Skin epidermis (tissue), 12 donors: ENCODE data around the gene SHMT1.
A peak's percentile ranks its signal among the peaks of the same experiment; 100 is the strongest.
"Not testable (repeated sequence)": the region's sequence is repeated elsewhere in the genome, so short reads cannot be mapped to it uniquely, and the experiment has no call there.

Source experiments
- H3K27ac ChIP-seq, 21 experiments: fragments of 200-600 bp; sonication (generic) in 11 of 21; one replicate each; pipeline ENCODE4 v1.5.0; 2020; ENCODE audit warnings: mild to moderate bottlenecking in 3 of 21, inconsistent platforms in 2 of 21, moderate library complexity in 2 of 21
- H3K4me3 ChIP-seq, 7 experiments: fragments of 200-600 bp; sonication (generic) in 2 of 7; one replicate each; pipeline ENCODE4 v1.5.0; 2020; ENCODE audit warnings: inconsistent platforms in 2 of 7, mild to moderate bottlenecking in 2 of 7, moderate library complexity in 1 of 7

The SHMT1 gene

DNA sequence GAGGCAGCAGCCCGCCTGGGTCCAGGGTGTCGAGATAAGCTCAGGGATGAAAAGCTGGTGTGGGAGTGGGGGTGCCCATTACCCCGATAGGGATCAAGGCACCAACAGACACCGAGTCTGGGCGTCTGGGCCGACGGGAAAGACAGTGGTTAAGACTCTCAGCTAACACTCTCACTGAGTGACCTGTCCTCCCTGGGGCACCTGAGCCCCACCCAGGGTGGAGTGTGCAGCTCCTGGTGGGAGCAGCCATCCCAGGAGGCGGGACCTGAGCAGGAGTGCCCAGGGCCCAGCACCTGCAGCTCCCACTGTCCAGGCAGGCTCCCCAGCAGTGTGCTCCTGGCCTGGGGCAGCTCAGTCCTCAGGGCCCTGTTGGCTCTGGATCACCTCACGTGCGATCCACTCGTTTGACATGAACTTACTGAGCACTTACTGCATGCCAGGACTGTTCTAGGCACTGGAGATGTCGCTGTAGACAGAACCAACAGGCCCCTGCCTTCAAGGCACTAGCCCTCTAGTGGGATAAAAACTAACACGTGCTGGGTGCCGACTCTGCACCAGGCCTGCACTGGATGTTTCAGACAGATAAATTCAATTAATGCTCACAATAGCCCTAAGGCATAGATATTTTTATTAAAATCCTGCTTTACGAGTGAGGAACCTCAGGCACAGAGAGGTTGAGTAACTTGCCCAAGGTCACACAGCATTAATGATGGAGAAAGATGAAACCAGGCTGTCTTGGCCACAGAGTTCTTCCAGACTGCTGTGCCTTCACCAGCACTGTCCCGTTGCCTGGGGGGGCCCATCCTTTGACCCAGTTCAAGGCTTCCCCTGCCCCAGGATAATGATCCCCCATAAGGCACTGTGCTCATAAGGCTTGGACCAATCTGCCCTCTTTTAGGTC lies 16.1 kb upstream of the SHMT1 start:
- Histone ChIP-seq H3K27ac (peak overlapping the region in 1 of 21 experiments; percentile 21), H3K4me3 (no peak overlapping the region)

- not testable (repeated sequence) for H3K4me3 ChIP-seq
These were observed 15.3 kb upstream of the SHMT1 start for GRCh38 chr17:18378614-18379013.

GRCh38 chr17:18378205-18378505 lies 14.8 kb upstream of the SHMT1 start:
- peak overlapping the region in 14 of 21 experiments; percentile 23 to 81 (median 74) for H3K27ac ChIP-seq
- H3K4me3 ChIP-seq = peak overlapping the region in 1 of 7 experiments; percentile 8

More at GRCh38 chr17:18378614-18379013, 15.3 kb upstream of the SHMT1 start:
- H3K27ac ChIP-seq = peak overlapping the region in 5 of 21 experiments; percentile 70 to 80 (median 77)

DNA sequence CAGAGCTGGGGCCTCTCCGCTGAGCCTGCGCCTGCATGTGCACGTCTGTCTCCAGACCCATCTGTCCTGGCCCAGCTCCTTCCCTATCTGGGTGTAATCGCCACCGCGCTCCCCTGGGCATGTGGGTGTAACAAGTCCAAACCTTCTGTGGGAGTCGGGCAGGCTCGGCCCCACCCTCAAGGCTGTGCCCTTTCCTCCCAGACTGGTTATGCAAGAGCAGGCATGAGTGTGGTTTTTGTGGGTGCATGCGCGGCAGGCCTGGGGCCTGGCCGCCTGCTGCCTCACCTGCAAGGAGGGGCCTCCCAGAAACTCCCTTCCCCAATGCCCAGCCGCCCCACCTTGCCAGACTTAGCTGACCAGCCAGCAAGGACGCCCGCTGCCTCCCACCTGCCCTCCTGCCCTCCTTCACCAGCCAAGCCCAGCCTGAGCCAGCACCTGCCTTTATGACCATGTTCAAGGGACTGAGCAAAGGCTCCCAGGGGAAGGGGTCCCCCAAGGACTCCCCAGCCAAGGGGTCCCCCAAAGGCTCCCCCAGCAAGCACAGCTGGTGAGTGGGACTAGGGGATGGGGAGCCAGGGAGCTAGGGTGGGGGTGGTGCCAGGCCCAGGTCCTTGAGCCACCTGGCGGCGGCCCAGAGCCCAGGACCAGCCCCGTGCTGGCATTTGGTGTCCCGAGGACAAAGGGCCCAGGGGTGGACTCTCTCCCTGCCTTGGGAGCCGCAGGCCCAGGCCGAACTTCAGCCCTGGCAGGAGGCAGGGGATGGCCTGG lies 14.3 kb upstream of the SHMT1 start, which contains the start of gene EVPLL:
EVPLL (plus strand) TSS at position 342 of the 768 bp plus-strand sequence. CDS start 3,160 bp downstream, outside the sequence.
- Histone ChIP-seq H3K27ac (peak within 1 kb of the TSS in 16 of 21 experiments; percentile 13 to 81 (median 72)), H3K4me3 (peak within 1 kb of the TSS in 1 of 7 experiments; percentile 8)

DNA sequence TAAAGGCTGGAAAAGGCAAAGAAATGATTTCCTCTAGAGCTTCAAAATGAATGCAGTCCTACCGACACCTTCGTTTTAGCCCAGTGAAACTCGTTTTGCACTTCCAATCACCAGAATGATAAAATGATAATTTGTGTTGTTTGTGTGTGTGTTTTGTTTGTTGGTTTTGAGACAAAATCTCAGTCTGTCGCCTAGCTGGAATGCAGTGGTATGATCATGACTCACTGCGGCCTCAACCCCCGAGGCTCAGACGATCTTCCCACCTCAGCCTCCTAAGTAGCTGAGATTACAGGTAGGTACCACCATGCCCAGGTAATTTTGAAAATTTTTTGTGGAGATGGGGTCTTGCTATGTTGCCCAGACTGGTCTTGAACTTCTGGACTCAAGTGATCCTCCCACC lies 10.9 kb upstream of the SHMT1 start:
- H3K4me3 ChIP-seq = no peak overlapping the region
- no peak overlapping the region for H3K27ac ChIP-seq

DNA sequence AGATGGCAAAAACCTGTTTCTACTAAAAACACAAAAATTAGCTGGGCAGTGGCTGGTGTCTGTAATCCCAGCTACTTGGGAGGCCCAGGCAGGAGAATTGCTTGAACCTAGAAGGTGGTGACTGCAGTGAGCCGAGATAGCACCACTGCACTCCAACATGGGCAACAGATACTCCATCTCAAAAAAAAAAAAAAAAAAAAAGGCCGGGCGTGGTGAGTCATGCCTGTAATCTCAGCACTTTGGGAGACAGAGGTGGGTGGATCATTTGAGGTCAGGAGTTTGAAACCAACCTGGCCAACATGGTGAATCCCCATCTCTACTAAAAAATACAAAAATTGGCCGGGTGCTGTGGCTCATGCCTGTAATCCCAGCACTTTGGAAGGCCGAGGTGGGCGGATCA lies 9.8 kb upstream of the SHMT1 start:
- not testable (repeated sequence) for H3K4me3 ChIP-seq, H3K27ac ChIP-seq

GRCh38 chr17:18371455-18371854 lies 8.1 kb upstream of the SHMT1 start:
- H3K4me3 ChIP-seq = no peak overlapping the region
- no peak overlapping the region for H3K27ac ChIP-seq

DNA sequence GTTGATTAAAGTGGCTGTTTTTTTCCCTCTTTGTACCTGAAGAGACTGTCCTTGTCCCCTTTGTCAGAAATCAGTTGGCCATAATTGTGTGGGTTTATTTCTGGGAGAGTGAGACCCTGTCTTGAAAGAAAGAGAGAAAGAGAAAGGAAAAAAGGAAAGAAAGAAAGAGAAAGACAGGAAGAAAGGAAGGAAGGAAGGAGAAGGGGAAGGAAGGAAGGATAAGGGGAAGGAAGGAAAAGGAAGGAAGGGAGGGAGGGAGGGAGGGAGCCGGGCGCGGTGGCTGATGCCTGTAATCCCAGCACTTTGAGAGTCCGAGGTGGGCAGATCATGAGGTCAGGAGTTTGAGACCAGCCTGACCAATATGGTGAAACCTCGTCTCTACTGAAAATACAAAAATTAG lies 7.4 kb upstream of the SHMT1 start:
- no peak overlapping the region for H3K27ac ChIP-seq
- no peak overlapping the region for H3K4me3 ChIP-seq

DNA sequence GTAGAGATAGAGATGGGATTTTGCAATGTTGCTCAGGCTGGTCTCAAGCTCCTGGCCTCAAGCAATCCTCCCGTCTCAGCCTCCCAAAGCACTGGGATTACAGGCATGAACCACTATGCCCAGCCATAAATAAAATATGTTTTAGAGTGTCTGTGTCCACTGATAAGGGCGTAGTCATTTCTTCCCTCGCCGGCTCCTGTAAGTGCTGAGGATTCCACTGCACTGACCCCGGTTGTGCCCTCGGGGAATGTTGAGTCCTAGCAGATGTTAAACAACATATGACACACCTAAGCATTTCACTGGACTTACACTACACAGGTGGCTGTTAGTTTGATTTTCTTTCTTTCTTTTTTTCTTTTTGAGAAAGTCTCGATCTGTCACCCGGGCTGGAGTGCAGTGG lies 5.6 kb upstream of the SHMT1 start:
- no peak overlapping the region for H3K27ac ChIP-seq
- no peak overlapping the region for H3K4me3 ChIP-seq

- H3K27ac ChIP-seq = no peak overlapping the region
- peak overlapping the region in 1 of 7 experiments; percentile 87 for H3K4me3 ChIP-seq
These were observed 816 bp upstream of the SHMT1 start for GRCh38 chr17:18364166-18364565.

GRCh38 chr17:18362698-18363100 lies 651 bp downstream of the SHMT1 start:
- Histone ChIP-seq H3K4me3 (peak overlapping the region; percentile 68 to 93 (median 87)), H3K27ac (peak overlapping the region in 20 of 21 experiments; percentile 42 to 83 (median 74))

DNA sequence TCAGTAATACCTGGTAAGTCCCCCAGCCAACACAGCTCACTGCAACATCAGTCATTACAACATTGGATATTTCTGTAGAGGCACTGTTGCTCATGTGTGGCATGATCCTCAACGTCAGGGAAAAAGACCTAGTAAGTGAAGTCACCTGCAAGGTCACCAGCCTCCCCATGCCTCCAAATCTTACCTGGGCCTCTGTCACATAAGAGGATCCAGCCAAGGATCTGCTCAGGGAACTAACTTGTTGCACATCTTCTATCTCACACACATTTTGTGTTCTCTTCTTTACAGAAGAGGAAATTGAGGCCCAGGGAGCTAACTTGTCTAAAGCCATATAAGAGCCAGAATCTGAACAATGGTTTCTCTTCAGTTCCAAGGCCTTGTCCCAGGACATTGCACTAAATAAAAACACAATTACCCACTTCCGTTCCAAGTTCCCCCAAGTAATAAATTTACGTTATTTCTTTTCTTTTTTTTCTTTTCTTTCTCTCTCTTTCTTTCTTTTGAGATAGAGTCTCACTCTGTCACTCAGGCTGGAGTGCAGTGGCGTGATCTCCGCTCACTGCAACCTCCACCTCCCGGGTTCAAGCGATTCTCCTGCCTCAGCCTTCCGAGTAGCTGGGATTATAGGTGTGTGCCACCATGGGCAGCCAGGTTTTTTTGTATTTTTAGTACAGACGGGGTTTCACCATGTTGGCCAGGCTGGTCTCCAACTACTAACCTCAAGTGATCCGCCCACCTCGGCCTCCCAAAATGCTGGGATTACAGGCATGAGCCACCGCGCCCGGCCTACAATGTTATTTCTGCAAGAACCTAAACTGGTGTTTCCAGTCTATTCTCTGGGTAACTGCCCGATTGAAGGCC lies 1.3 kb downstream of the SHMT1 start:
- Histone ChIP-seq H3K4me3 (peak overlapping the region in 6 of 7 experiments; percentile 68 to 93 (median 87)), H3K27ac (peak overlapping the region in 12 of 21 experiments; percentile 58 to 83 (median 77))

DNA sequence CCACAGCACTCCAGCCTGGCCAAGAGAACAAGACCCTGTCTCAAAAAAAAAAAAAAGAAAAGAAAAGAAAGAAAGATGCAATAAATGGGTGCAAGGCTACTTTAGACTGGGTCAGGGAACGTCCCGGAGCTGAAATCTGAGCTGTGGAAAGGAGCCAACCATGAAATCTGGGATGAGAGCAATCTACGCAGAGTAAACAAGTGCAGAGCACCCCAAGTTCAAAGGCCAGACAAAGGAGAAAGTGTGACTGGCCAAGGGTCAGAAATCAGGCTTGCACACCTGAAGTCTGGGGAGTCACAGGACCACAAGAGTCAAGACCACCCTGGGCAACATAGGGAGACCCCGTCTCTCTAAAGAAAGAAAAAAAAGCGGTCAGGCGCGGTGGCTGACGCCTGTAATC lies 2.8 kb downstream of the SHMT1 start:
- Histone ChIP-seq H3K27ac (no peak overlapping the region), H3K4me3 (no peak overlapping the region)

DNA sequence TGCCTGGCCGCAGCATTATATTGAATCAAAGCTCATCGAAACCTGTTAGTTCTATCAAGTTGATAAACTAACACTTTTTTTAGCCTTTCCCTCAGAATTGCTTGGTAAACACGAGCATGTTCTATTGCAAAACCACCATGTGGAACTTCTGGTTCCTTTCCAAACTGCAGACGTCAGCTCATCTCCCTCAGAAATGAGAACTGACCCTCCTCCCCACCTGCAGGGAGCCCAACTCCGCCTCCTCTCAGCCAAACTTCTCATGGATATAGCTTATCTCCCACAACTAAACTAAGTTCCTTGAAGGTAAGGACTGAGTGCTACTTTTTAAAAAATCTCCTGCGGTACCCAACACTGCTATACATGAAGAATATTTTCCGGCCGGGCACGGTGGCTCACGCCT lies 6.7 kb downstream of the SHMT1 start:
- Histone ChIP-seq H3K4me3 (no peak overlapping the region), H3K27ac (peak overlapping the region in 1 of 21 experiments; percentile 38)

DNA sequence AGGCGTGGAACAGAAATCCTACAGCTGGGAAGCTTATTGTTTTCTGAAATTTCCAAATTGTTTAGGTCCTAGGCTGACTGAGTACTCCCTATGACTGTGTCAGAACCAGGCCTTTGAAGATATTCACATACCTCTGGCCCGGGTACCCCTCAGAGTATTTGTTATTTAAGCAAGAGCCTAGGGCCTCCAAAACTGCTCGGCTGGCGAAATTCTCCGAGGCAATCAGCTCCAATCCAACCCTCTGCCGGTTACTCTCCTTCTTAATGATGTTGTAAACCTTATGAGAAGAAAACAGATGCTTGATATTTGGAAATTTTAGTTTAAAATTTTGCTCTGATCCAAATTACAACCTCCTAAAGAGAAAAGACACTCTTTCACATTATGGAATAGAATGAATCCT lies 9.8 kb downstream of the SHMT1 start:
- Histone ChIP-seq H3K4me3 (no peak overlapping the region), H3K27ac (no peak overlapping the region)

DNA sequence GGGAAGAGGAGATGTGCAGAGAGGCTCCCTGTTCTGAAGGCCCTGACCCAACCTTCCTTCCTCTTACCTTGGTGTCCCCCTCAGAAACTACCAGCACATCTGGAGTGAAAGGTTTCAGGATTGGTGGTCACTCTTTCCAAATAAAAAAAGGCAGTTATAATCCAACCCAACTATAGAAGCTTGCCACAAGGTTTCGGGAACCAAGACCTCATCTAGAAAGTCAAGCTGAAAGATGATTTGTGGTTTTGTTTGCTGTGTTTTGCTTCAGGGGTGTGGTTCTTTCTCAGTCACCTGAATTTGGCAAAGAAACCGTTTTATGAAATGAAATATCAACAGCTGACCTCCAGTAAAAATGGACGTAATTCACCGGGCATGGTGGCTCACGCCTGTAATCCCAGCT lies 19.3 kb downstream of the SHMT1 start:
- no peak overlapping the region for H3K27ac ChIP-seq
- no peak overlapping the region for H3K4me3 ChIP-seq

DNA sequence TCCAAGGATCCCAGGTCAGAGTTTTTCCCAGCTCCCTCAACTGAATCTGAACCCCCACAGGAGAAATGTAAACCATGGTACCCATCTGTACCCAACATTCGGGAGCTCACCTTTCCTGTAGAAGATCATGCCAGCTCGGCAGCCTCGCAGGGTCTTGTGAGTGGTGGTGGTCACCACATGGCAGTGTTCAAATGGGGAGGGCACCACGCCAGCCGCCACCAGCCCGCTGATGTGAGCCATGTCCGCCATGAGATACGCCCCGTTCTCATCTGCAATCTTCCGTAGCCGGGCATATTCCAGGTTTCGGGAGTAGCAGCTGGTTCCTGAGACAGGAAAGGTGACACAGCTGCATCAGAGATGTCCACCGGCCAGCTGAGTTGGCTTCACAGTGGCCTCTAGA lies 23.4 kb downstream of the SHMT1 start:
- no peak overlapping the region for H3K27ac ChIP-seq
- H3K4me3 ChIP-seq = no peak overlapping the region

- H3K4me3 ChIP-seq, H3K27ac ChIP-seq: not testable (repeated sequence)
These were observed 25.2 kb downstream of the SHMT1 start for GRCh38 chr17:18338158-18338557.

DNA sequence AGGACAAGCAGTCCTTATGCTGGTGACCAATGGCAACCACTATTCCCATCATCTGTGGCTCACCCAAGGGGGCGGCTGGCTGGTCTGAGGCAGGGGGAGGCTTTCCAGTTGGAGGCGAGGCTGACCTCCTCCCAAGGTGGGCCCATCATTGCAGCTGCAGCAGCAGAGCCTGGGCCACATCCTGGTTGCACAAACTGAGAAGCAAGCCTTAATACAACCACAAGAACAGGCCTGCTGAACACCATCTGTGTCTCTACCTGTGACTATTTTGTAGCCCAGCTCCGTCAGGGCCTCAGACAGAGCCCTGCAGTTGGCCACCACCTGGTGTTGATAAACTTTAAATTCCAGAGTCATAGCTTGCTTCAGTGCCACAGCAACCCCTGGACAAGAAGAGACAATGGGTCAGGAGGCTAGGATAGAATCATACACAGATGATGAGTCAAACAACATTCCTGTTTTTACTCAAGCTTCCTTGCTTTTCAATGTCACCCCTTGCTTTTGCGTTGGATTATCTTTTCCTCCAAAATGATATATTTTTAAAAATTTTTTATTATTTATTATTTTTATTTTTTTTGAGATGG lies 30.4 kb downstream of the SHMT1 start:
- Histone ChIP-seq H3K27ac (peak overlapping the region in 1 of 21 experiments; percentile 16), H3K4me3 (no peak overlapping the region)
